ENCODE measurements around the gene PTPRK.

GRCh38 chr6:128062882-128063603 is 457.4 kb downstream of the PTPRK start:
- TF ChIP-seq GLIS3 (CRISPR knock-in tag; IDR thresholded peaks at IDR 0.05) (no peak), ZNF565 (CRISPR knock-in tag; conservative IDR thresholded peaks at IDR 0.05; ENCODE audit: low read depth) (no peak), SNAI2 (CRISPR knock-in tag; IDR thresholded peaks at IDR 0.05) (no peak), POU6F1 (CRISPR knock-in tag; IDR thresholded peaks at IDR 0.05; ENCODE audit: borderline replicate concordance, low read depth) (no peak), PATZ1 (CRISPR knock-in tag; IDR thresholded peaks at IDR 0.05; ENCODE audit: borderline replicate concordance) (no peak), TSHZ2 (CRISPR knock-in tag; IDR thresholded peaks at IDR 0.05) (no peak), ZC3H10 (CRISPR knock-in tag; IDR thresholded peaks at IDR 0.05) (no peak), ISL1 (CRISPR knock-in tag; IDR thresholded peaks at IDR 0.05) (no peak), CREB5 (CRISPR knock-in tag; IDR thresholded peaks at IDR 0.05; ENCODE audit: low read depth) (no peak)

Data from SK-N-SH treated with all-trans-retinoic acid at 6 μM for 48 hours (cell line).